ENCODE data around the gene PDE6A. TPM values are rescaled to one million over a fixed set of nuclear protein-coding genes. Genes with fewer than 3 reads are reported as not detected.

Gene PDE6A
- total and polyA plus RNA-seq, 2 of the 8 experiments (the other 6 are each of a cell fraction or from before 2014, with no cell fraction given), result not detected

- Histone ChIP-seq H4K8ac (ENCODE audit: extremely low read depth, insufficient read depth, low read length) (no peak overlapping the region), H3K27me3 (replicated peaks in 1 of 4; ENCODE audit: control insufficient read depth in 3 of 4, extremely low read depth in 1 of 4, insufficient read depth in 3 of 4, low read length in 3 of 4) (no peaks in the 10 kb centered on the region), H2BK5ac (ENCODE audit: low read depth, low read length) (no peak overlapping the region), H4K91ac (replicated peaks; ENCODE audit: insufficient read length, low read length) (no peak overlapping the region), H2BK20ac (ENCODE audit: low read length) (no peak overlapping the region), H3K79me1 (ENCODE audit: low read depth, low read length) (no peaks in the 10 kb centered on the region), H3K23ac (ENCODE audit: insufficient read length) (no peak overlapping the region), H4K5ac (ENCODE audit: insufficient read length, low read depth, low read length) (no peak overlapping the region), H3K36me3 (ENCODE audit: control insufficient read depth in 2 of 4, insufficient read depth in 4 of 4, low read length in 3 of 4) (no peaks in the 10 kb centered on the region), H3K56ac (replicated peaks; ENCODE audit: insufficient read length, low read depth, low read length) (no peak overlapping the region), H2AK5ac (ENCODE audit: low read depth, low read length) (no peak overlapping the region), H3K27ac (ENCODE audit: low read depth, low read length) (no peak overlapping the region), H3K4me3 (ENCODE audit: extremely low read depth in 1 of 4, insufficient read depth in 2 of 4, low read depth in 3 of 4, low read length in 4 of 4) (no peak overlapping the region), H3K4ac (replicated peaks; ENCODE audit: insufficient read length, low read depth, low read length) (no peak overlapping the region), H3K4me2 (ENCODE audit: insufficient read depth in 1 of 2, low read depth in 2 of 2, low read length in 2 of 2) (no peak overlapping the region), H3K79me2 (ENCODE audit: control insufficient read depth in 1 of 2, insufficient read depth in 2 of 2, low read length in 2 of 2) (no peaks in the 10 kb centered on the region), H3K9me3 (ENCODE audit: insufficient read depth in 2 of 2, low read depth in 1 of 2, low read length in 1 of 2) (no peaks in the 10 kb centered on the region), H4K20me1 (replicated peaks in 1 of 2; ENCODE audit: control insufficient read depth in 1 of 2, insufficient read depth in 2 of 2, low read length in 2 of 2) (no peaks in the 10 kb centered on the region), H2AFZ (ENCODE audit: low read length) (no peak overlapping the region), H2BK15ac (ENCODE audit: low read length) (no peak overlapping the region), H3K23me2 (ENCODE audit: low read depth, low read length) (no peaks in the 10 kb centered on the region; the same call in 1 of the 2 replicates), H2BK120ac (replicated peaks; ENCODE audit: low read depth, low read length) (no peak overlapping the region), H3K14ac (ENCODE audit: insufficient read length) (no peak overlapping the region), H3K4me1 (replicated peaks in 1 of 4; ENCODE audit: control insufficient read depth in 3 of 4, insufficient read depth in 4 of 4, low read length in 3 of 4) (no peaks in the 10 kb centered on the region), H3K9ac (replicated peaks in 1 of 4; ENCODE audit: extremely low read depth in 1 of 4, low read depth in 3 of 4, low read length in 3 of 4) (no peak overlapping the region), H2BK12ac (ENCODE audit: low read depth, low read length) (no peak overlapping the region), H3K18ac (ENCODE audit: extremely low read depth, low read length) (no peak overlapping the region)
- DNase-seq (ENCODE audit: low read depth in 1 of 2, low spot score in 2 of 2), result no peak
- ChIA-PET CTCF (ENCODE audit: partially characterized antibody) (interaction anchor here (0.6 to 1.4 kb wide), 7 partner anchors 11 to 88 kb away, joined by 3 to 7 read pairs (median 3); no protein-coding TSS in a partner anchor), POLR2A (ENCODE audit: partially characterized antibody) (interaction anchor here (1.2 kb wide), 1 partner anchor 70 kb away, joined by 3 read pairs; no protein-coding TSS in a partner anchor)
- TF ChIP-seq EP300 (IDR thresholded peaks at IDR 0.05; ENCODE audit: borderline replicate concordance in 1 of 2, low read depth in 2 of 2, low read length in 2 of 2) (no peak), SIRT6 (IDR thresholded peaks at IDR 0.05; ENCODE audit: low read length) (no peak), BCL11A (IDR thresholded peaks at IDR 0.05; ENCODE audit: low read depth in 2 of 2, low read length in 2 of 2) (no peak), SAP30 (IDR thresholded peaks at IDR 0.05; ENCODE audit: insufficient read depth, insufficient replicate concordance, low read length) (no peak), PHF8 (conservative IDR thresholded peaks at IDR 0.05; ENCODE audit: low read depth, low read length) (no peak), SUZ12 (IDR thresholded peaks at IDR 0.05; ENCODE audit: low read length) (no peak), CREB1 (IDR thresholded peaks at IDR 0.05) (no peak), RXRA (IDR thresholded peaks at IDR 0.05; ENCODE audit: insufficient read depth, low read depth, low read length) (no peak), SIN3A (conservative IDR thresholded peaks at IDR 0.05 in 1 of 2, IDR thresholded peaks at IDR 0.05 in 1 of 2; ENCODE audit: low read depth in 1 of 2, low read length in 2 of 2) (no peak), NANOG (IDR thresholded peaks at IDR 0.05; ENCODE audit: insufficient read depth, low read depth, low read length, poor library complexity, severe bottlenecking) (no peak), CBX5 (IDR thresholded peaks at IDR 0.05; ENCODE audit: low read depth, low read length) (no peak), RBBP5 (IDR thresholded peaks at IDR 0.05; ENCODE audit: borderline replicate concordance, low read depth, low read length) (no peak), KDM5A (IDR thresholded peaks at IDR 0.05; ENCODE audit: low read length) (no peak), TEAD4 (IDR thresholded peaks at IDR 0.05; ENCODE audit: low read depth, low read length) (no peak)
- FAIRE-seq, result no peak
These were observed 39.6 kb downstream of the PDE6A start for GRCh38 chr5:149904977-149905376.
